Stimulated activated CD8-positive, alpha-beta memory T cell treated with anti-CD3 and anti-CD28 coated beads, Interleukin-7, amount 100 ng/mL, for 48 hours (primary cell): Measurements from ENCODE around the gene LCA5L.
"Not testable (repeated sequence)": the region's sequence is repeated elsewhere in the genome, so short reads cannot be mapped to it uniquely, and the experiment has no call there.

Source experiments
- DNase-seq, 2 donors: peaks; one replicate each; pipeline ENCODE4 v3.0.0-alpha.2; 2020; ENCODE audit warnings: low read depth in 1 of 2; ENCODE audit errors: extremely low read depth in 1 of 2

LCA5L gene

GRCh38 chr21:39388811-39389155 is 56.8 kb downstream of the LCA5L start:
- no peak for DNase-seq

- peak; percentile 73 to 82 for DNase-seq
These were observed 57.4 kb downstream of the LCA5L start for GRCh38 chr21:39388038-39388810.

- peak; percentile 79 to 86 for DNase-seq
These were observed 58.0 kb downstream of the LCA5L start for GRCh38 chr21:39387461-39388037.

GRCh38 chr21:39386899-39387298 is 58.7 kb downstream of the LCA5L start:
- no peak for DNase-seq

GRCh38 chr21:39386194-39386593 is 59.4 kb downstream of the LCA5L start:
- no peak for DNase-seq

- peak; percentile 41 to 71 for DNase-seq
These were observed 60.1 kb downstream of the LCA5L start for GRCh38 chr21:39385299-39386145.

GRCh38 chr21:39384674-39385298 is 60.8 kb downstream of the LCA5L start:
- no peak for DNase-seq

- not testable (repeated sequence) for DNase-seq
These were observed 63.5 kb downstream of the LCA5L start for GRCh38 chr21:39382096-39382495.

GRCh38 chr21:39381009-39381408 is 64.6 kb downstream of the LCA5L start:
- no peak for DNase-seq

- peak; percentile 84 to 91 for DNase-seq
These were observed 65.3 kb downstream of the LCA5L start for GRCh38 chr21:39379986-39380891.

GRCh38 chr21:39377444-39378050 is 68.0 kb downstream of the LCA5L start:
- DNase-seq, result no peak

GRCh38 chr21:39375446-39375845 is 70.1 kb downstream of the LCA5L start:
- no peak for DNase-seq

- DNase-seq, result no peak
These were observed 71.5 kb downstream of the LCA5L start for GRCh38 chr21:39374046-39374445.

GRCh38 chr21:39373634-39374033 is 71.9 kb downstream of the LCA5L start:
- no peak for DNase-seq

GRCh38 chr21:39369896-39370288 is 75.7 kb downstream of the LCA5L start:
- not testable (repeated sequence) for DNase-seq

GRCh38 chr21:39367783-39368182 is 77.8 kb downstream of the LCA5L start:
- DNase-seq, result no peak

- no peak for DNase-seq
These were observed 79.0 kb downstream of the LCA5L start for GRCh38 chr21:39366563-39366962.

GRCh38 chr21:39364949-39365348 is 80.6 kb downstream of the LCA5L start:
- no peak for DNase-seq

GRCh38 chr21:39363607-39364555 is 81.7 kb downstream of the LCA5L start:
- DNase-seq, result no peak
